SK-N-SH (cell line): ENCODE data around the gene DUSP1. TPM values are rescaled to one million over a fixed set of nuclear protein-coding genes. Genes with fewer than 3 reads are reported as not detected.

Source experiments
- CTCF ChIA-PET: fragments of 300-600, 350-600 bp; formaldehyde crosslinking; extraction: SDS; loops from one replicate; lab custom pipeline; 2021; lab: Yijun Ruan, JAX
- POLR2A ChIA-PET: fragments of 350-600 bp; sonication (Branson Sonifier 250); formaldehyde crosslinking; extraction: SDS; loops from one replicate; lab custom pipeline; 2020; ENCODE audit warnings: antibody characterized with exemption, inconsistent platforms; lab: Yijun Ruan, JAX
- DNase-seq: peaks from one replicate; pipeline ENCODE4 v3.0.0; 2012
- H2AFZ ChIP-seq: fragments of 200-600 bp; sonication (generic); 2 replicates; pipeline ENCODE4 v1.8.1; 2016; ENCODE audit warnings: antibody characterized with exemption, mild to moderate bottlenecking, low read depth
- H3F3A ChIP-seq: fragments of 200-600 bp; sonication (generic); replicated peaks from 2 replicates; pipeline ENCODE3; 2016; ENCODE audit warnings: antibody characterized with exemption, mild to moderate bottlenecking; ENCODE audit not compliant: insufficient read depth
- H3K27ac ChIP-seq, 2 experiments: fragments of 200-500 bp in 1 of 2; fragments of 200-600 bp in 1 of 2; sonication (Bioruptor generic) in 1 of 2; sonication (generic), shearing (Covaris generic) in 1 of 2; 2 replicates each; pipeline versions ENCODE4 v1.5.1 to v1.6.1; 2014 to 2016; ENCODE audit warnings: low read depth in 2 of 2, inconsistent platforms in 1 of 2, low read length in 1 of 2, mild to moderate bottlenecking in 1 of 2, mixed read lengths in 1 of 2
- H3K27me3 ChIP-seq: fragments of 200-600 bp; sonication (generic), shearing (Covaris generic); 2 replicates; pipeline ENCODE4 v1.6.1; 2016; ENCODE audit warnings: mixed run types; ENCODE audit not compliant: insufficient read depth
- H3K36me3 ChIP-seq, 2 experiments: fragments of 200-500 bp in 1 of 2; fragments of 200-600 bp in 1 of 2; sonication (Bioruptor generic) in 1 of 2; sonication (generic) in 1 of 2; replicated peaks in 1 of 2; 2 replicates each; pipeline versions ENCODE3 to v1.5.1; 2014 to 2016; ENCODE audit warnings: low read length in 1 of 2, mild to moderate bottlenecking in 1 of 2; ENCODE audit not compliant: insufficient read depth in 2 of 2, control insufficient read depth in 1 of 2
- H3K4me1 ChIP-seq, 2 experiments: fragments of 200-500 bp in 1 of 2; fragments of 200-600 bp in 1 of 2; sonication (Bioruptor generic) in 1 of 2; sonication (generic), shearing (Covaris generic) in 1 of 2; 2 replicates each; pipeline versions ENCODE4 v1.5.1 to v1.6.1; 2014 to 2016; ENCODE audit warnings: low read depth in 1 of 2, low read length in 1 of 2, mixed run types in 1 of 2; ENCODE audit not compliant: insufficient read depth in 2 of 2, control insufficient read depth in 1 of 2
- H3K4me2 ChIP-seq: fragments of 200-600 bp; sonication (generic), shearing (Covaris generic); 2 replicates; pipeline ENCODE4 v1.6.1; 2017; ENCODE audit warnings: mixed run types
- H3K4me3 ChIP-seq, 2 experiments: fragments of 200-500 bp in 1 of 2; fragments of 200-600 bp in 1 of 2; sonication (Bioruptor generic) in 1 of 2; sonication (generic), shearing (Covaris generic) in 1 of 2; 2 replicates each; pipeline versions ENCODE4 v1.5.1 to v1.8.1; 2014 to 2016; ENCODE audit warnings: low read depth in 2 of 2, inconsistent platforms in 1 of 2, low read length in 1 of 2, mild to moderate bottlenecking in 1 of 2, mixed read lengths in 1 of 2, moderate library complexity in 1 of 2
- H3K79me2 ChIP-seq: fragments of 200-600 bp; sonication (generic); 2 replicates; pipeline ENCODE4 v1.8.1; 2017; ENCODE audit warnings: mild to moderate bottlenecking; ENCODE audit not compliant: insufficient read depth
- H3K9ac ChIP-seq: fragments of 200-600 bp; sonication (generic); 2 replicates; pipeline ENCODE4 v1.6.1; 2017; ENCODE audit warnings: mixed run types
- H3K9me2 ChIP-seq: fragments of 200-600 bp; sonication (generic); 2 replicates; pipeline ENCODE4 v1.6.1; 2017; ENCODE audit warnings: mixed run types
- H3K9me3 ChIP-seq: fragments of 200-600 bp; sonication (generic); 2 replicates; pipeline ENCODE4 v1.6.1; 2017; ENCODE audit warnings: mixed run types, mild to moderate bottlenecking, moderate library complexity
- H4K20me1 ChIP-seq: fragments of 200-600 bp; sonication (generic); 2 replicates; pipeline ENCODE4 v1.6.1; 2017; ENCODE audit warnings: mild to moderate bottlenecking, mixed run types; ENCODE audit not compliant: insufficient read depth
- CHD2 ChIP-seq: fragments of 150-350 bp; IDR thresholded peaks from 2 replicates; pipeline ENCODE4 v1.6.1; 2018; ENCODE audit warnings: low read length; ENCODE audit not compliant: partially characterized antibody
- CTCF ChIP-seq: fragments of 200-600 bp; sonication (generic); IDR thresholded peaks from 2 replicates; pipeline ENCODE4 v1.6.1; 2017; ENCODE audit warnings: antibody characterized with exemption, mild to moderate bottlenecking, moderate library complexity
- EP300 ChIP-seq, 2 experiments: IDR thresholded peaks; 2 replicates each; pipeline versions ENCODE4 v1.4.0 to v1.6.1; 2012; ENCODE audit warnings: borderline replicate concordance in 1 of 2, low read depth in 1 of 2, low read length in 1 of 2
- GABPA ChIP-seq: IDR thresholded peaks from 2 replicates; pipeline ENCODE4 v1.4.0; 2012; ENCODE audit warnings: low read depth, mild to moderate bottlenecking
- GATA2 ChIP-seq: sonication (generic); formaldehyde crosslinking; IDR thresholded peaks from 2 replicates; pipeline ENCODE4 v1.5.0; 2020; ENCODE audit warnings: mild to moderate bottlenecking, missing genetic modification reagents
- IRF3 ChIP-seq: fragments of 150-350 bp; IDR thresholded peaks from 2 replicates; pipeline ENCODE4 v1.6.1; 2016; ENCODE audit warnings: mild to moderate bottlenecking, low read depth, low read length
- JUND ChIP-seq: IDR thresholded peaks from 2 replicates; pipeline ENCODE4 v1.4.0; 2012
- MXI1 ChIP-seq: IDR thresholded peaks from 2 replicates; pipeline ENCODE4 v1.6.1; 2012; ENCODE audit warnings: mild to moderate bottlenecking, low read depth, low read length, improper control_type of control experiment
- NRF1 ChIP-seq: IDR thresholded peaks from 2 replicates; pipeline ENCODE4 v1.6.1; 2012; ENCODE audit warnings: low read depth, mild to moderate bottlenecking, low read length
- POLR2AphosphoS5 ChIP-seq: IDR thresholded peaks from 2 replicates; pipeline ENCODE4 v1.6.1; 2012; ENCODE audit warnings: low read depth, low read length
- RAD21 ChIP-seq: IDR thresholded peaks from 2 replicates; pipeline ENCODE4 v1.6.1; 2012; ENCODE audit warnings: mild to moderate bottlenecking, low read length
- RCOR1 ChIP-seq: fragments of 150-350 bp; IDR thresholded peaks from 2 replicates; pipeline ENCODE4 v1.6.1; 2017; ENCODE audit warnings: antibody characterized with exemption, low read length
- REST ChIP-seq: IDR thresholded peaks from 2 replicates; pipeline ENCODE4 v1.6.1; 2012; ENCODE audit warnings: mild to moderate bottlenecking, low read depth, low read length, moderate library complexity
- RFX5 ChIP-seq: IDR thresholded peaks from 2 replicates; pipeline ENCODE4 v1.6.1; 2012; ENCODE audit warnings: mild to moderate bottlenecking, improper control_type of control experiment, low read length
- USF2 ChIP-seq: fragments of 150-350 bp; IDR thresholded peaks from 2 replicates; pipeline ENCODE4 v1.6.1; 2017; ENCODE audit warnings: antibody characterized with exemption, low read length, low read depth, borderline replicate concordance
- whole genome bisulfite sequencing: methylation state at CpG from one replicate; pipeline ENCODE4 v1.1.6; 2017; ENCODE audit warnings: low lambda C conversion rate; 5-methylcytosine and 5-hydroxymethylcytosine counted together
- polyA plus RNA-seq, 3 experiments: library from polyadenylated mRNA; depleted of rRNA; stranded (reverse); fragments of >200 nt; gene quantifications; 2 replicates each; pipeline ENCODE4 v1.2.3, GENCODE V29; 2012
- TF ChIP-seq, protein P1 (sequence below): IDR thresholded peaks from 2 replicates; pipeline ENCODE4 v1.4.0; 2012; ENCODE audit warnings: low read depth, borderline replicate concordance

DUSP1 gene
- polyA plus RNA-seq, 1 of the 3 experiments (the other 2 are of a cell fraction) = 455 TPM

- Histone ChIP-seq H3K79me2 (no peaks in the 10 kb centered on the region), H3K4me2 (no peak overlapping the region), H3K4me1 (no peaks in the 10 kb centered on the region), H3F3A (no peaks in the 10 kb centered on the region), H4K20me1 (no peaks in the 10 kb centered on the region), H2AFZ (no peak overlapping the region), H3K9ac (no peak overlapping the region), H3K27ac (no peak overlapping the region), H3K9me3 (no peaks in the 10 kb centered on the region), H3K9me2 (no peaks in the 10 kb centered on the region), H3K4me3 (no peak overlapping the region), H3K27me3 (no peaks in the 10 kb centered on the region), H3K36me3 (no peaks in the 10 kb centered on the region)
- TF ChIP-seq GATA2 (no peak), USF2 (no peak), JUND (no peak), RFX5 (no peak), POLR2AphosphoS5 (no peak)
- CTCF ChIA-PET = interaction anchor here (1.0 to 4.7 kb wide), 5 partner anchors 12 to 106 kb away, joined by 3 to 31 read pairs (median 8); partner anchors contain the start of gene DUSP1
- 84% methylated on average over 10 of the region's 10 CpGs for WGBS
- DNase-seq = no peak
- POLR2A ChIA-PET = no interaction called here
Observed at GRCh38 chr5:172728481-172729241, 42.3 kb downstream of the DUSP1 start.

GRCh38 chr5:172727551-172727950 lies 43.4 kb downstream of the DUSP1 start:
- Histone ChIP-seq H3K36me3 (no peaks in the 10 kb centered on the region), H2AFZ (no peak overlapping the region), H3K4me2 (no peak overlapping the region), H3K27me3 (no peaks in the 10 kb centered on the region), H3K79me2 (no peaks in the 10 kb centered on the region), H3K9me3 (no peaks in the 10 kb centered on the region), H3K9me2 (no peaks in the 10 kb centered on the region), H3F3A (no peaks in the 10 kb centered on the region), H3K4me1 (no peaks in the 10 kb centered on the region), H3K27ac (no peak overlapping the region), H3K9ac (no peak overlapping the region), H3K4me3 (no peak overlapping the region), H4K20me1 (no peaks in the 10 kb centered on the region)
- POLR2A ChIA-PET = interaction anchor here (0.9 kb wide), 1 partner anchor 44 kb away, joined by 4 read pairs; no protein-coding TSS in a partner anchor
- 50% methylated on average over 5 of the region's 7 CpGs for WGBS
- CTCF ChIA-PET = interaction anchor here (1.0 to 4.7 kb wide), 5 partner anchors 11 to 107 kb away, joined by 3 to 31 read pairs (median 8); partner anchors contain the start of gene DUSP1
- TF ChIP-seq EP300 (IDR thresholded peaks at IDR 0.05; ENCODE audit: borderline replicate concordance in 1 of 2, low read depth in 1 of 2, low read length in 1 of 2) (no peak), RCOR1 (no peak), REST (no peak), IRF3 (no peak), CTCF (no peak), RAD21 (no peak), MXI1 (no peak), NRF1 (no peak), GABPA (no peak), CHD2 (no peak)
- TF ChIP-seq, protein P1, sequence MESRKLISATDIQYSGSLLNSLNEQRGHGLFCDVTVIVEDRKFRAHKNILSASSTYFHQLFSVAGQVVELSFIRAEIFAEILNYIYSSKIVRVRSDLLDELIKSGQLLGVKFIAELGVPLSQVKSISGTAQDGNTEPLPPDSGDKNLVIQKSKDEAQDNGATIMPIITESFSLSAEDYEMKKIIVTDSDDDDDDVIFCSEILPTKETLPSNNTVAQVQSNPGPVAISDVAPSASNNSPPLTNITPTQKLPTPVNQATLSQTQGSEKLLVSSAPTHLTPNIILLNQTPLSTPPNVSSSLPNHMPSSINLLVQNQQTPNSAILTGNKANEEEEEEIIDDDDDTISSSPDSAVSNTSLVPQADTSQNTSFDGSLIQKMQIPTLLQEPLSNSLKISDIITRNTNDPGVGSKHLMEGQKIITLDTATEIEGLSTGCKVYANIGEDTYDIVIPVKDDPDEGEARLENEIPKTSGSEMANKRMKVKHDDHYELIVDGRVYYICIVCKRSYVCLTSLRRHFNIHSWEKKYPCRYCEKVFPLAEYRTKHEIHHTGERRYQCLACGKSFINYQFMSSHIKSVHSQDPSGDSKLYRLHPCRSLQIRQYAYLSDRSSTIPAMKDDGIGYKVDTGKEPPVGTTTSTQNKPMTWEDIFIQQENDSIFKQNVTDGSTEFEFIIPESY = no peak
- no peak for DNase-seq
